ENCODE measurements around the gene CABLES1.

- no peak for TF ChIP-seq CTCF (IDR thresholded peaks at IDR 0.05; ENCODE audit: low read length)
- no peak for TF ChIP-seq EZH2 (IDR thresholded peaks at IDR 0.05; ENCODE audit: borderline replicate concordance, low read length)
These were observed 138.2 kb downstream of the CABLES1 start for GRCh38 chr18:23273443-23273966.

All from OCI-LY1 (cell line).